ENCODE results near the gene CSNK1A1.
A peak's percentile ranks its signal among the peaks of the same experiment; 100 is the strongest.
"Not testable (repeated sequence)": the region's sequence is repeated elsewhere in the genome, so short reads cannot be mapped to it uniquely, and the experiment has no call there.

The CSNK1A1 gene

GRCh38 chr5:149490599-149491485 lies 60.4 kb downstream of the CSNK1A1 start:
- no peak for DNase-seq (ENCODE audit: low spot score)

DNA sequence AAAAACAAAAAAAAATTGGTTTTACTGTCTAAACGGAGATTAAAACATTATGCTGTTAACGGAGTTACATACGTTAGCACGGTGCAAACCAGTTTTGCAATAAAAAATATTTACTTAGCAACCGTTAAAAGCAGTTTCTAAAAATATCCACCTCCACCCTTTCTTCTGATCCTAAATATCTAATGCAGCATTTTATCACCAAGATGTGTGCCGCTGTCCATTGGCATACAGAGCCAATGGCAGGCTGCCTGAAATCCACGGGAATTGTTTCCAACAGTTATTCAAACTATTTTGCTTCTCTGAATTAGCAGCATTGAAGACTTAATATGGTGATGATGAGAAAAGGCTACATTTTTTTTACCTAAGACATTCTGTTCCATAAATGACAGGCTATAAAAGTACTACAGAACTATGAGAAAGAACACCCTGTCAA lies 61.6 kb downstream of the CSNK1A1 start:
- DNase-seq (ENCODE audit: low spot score), result no peak

GRCh38 chr5:149488645-149489306 lies 62.5 kb downstream of the CSNK1A1 start:
- no peak for DNase-seq (ENCODE audit: low spot score)

- no peak for DNase-seq (ENCODE audit: low spot score)
Observed at GRCh38 chr5:149487672-149488071, 63.6 kb downstream of the CSNK1A1 start.

DNA sequence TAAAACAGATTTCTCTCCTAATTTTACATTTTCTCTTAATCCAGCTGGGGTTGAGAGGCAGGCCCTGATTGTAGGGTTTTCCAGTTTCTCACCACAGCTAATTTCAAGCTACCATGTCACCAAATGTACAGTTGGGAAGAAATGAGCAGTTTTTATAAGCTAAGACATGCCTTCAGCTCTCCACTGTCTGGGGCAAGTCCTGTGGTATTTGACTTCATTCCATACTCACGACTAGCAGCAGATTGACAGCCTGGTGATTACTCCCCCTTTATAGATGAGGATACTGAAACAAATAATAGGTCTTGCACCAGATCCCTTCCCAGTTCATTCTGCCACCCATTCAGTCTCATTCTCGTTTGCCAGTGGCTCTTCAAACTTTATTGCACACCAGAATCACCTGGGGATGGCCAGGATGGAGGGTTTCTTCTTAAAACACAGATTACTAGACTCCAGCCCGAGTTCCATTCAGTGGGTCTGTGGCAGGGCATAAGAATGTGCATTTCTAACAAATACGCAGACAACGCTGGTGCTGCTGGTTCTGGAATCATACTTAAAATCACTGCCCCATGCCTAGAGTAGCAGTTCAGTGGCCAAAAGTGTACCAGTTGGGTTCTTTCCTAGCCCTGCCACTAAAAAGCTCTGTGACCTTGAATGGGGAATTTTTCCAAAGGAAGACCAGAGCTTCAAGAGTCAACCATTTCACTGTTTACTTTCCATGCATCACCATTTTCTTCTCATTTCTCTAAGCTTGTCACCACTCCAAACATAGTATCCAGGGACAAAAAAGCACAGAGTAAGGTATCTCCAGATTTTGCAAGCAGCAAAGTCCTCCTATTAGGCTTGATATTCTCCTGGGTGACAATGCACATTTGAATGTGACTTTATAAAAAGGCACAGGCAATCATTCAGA lies 64.3 kb downstream of the CSNK1A1 start:
- peak; percentile 27 for DNase-seq (ENCODE audit: low spot score)

- DNase-seq (ENCODE audit: low spot score), result peak; percentile 68
Observed at GRCh38 chr5:149485655-149486615, 65.3 kb downstream of the CSNK1A1 start.

DNA sequence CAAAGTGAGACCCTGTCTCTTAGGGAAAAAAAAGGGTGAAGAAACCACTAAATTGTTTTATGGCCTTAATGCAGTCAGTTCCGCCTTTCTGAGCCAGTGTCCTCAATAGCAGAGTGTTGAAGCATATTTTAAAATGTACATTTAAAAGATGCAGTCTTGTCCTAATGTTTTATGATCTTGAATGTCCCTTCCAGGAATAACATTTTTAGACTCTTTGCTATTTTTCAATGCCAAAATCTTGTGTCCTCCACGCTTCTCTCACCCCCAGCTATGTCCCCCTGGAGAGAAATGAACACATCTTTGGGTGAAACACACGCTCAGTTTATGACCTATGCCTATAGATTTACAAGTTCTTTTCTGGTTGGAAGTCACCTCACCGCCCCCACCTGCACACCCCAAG lies 69.8 kb downstream of the CSNK1A1 start:
- DNase-seq (ENCODE audit: low spot score), result no peak

DNA sequence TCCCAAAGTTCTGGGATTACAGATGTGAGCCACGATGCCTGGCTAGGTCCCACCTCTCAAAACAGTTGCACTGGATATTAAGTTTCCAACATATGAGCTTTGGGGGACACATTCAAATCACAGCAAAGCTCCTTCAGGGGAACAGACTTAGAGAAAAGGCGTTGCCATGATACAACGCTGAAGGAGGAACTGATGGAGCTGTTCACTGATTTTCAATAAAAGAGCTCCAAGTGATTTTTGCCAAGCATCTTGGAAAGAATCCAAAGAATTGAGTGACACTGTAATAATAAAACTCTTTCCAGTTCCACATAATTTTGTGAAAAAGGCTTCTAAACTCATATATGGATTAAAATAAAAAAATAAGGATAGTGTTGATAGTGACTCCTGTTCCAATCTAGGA lies 72.5 kb downstream of the CSNK1A1 start:
- DNase-seq (ENCODE audit: low spot score), result no peak

DNA sequence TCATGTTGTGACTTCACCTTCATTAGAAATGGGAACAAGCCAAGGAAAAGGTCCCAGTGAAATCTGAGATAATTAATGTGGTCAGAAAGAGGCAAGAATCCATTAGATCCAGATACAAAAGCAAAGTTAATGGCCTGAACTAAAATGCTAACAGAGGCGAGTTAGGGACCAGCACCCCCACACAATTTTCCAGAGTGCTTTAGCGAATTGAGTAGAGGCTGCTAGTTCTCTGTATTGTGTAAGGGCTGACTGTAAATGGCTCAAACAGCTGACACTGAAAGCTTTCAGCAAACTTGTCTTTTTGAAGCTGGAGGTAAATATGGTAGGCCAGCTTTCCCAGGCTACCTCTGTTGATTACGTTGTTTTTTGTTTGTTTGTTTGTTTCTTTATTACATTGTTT lies 75.5 kb downstream of the CSNK1A1 start:
- no peak for DNase-seq (ENCODE audit: low spot score)

DNA sequence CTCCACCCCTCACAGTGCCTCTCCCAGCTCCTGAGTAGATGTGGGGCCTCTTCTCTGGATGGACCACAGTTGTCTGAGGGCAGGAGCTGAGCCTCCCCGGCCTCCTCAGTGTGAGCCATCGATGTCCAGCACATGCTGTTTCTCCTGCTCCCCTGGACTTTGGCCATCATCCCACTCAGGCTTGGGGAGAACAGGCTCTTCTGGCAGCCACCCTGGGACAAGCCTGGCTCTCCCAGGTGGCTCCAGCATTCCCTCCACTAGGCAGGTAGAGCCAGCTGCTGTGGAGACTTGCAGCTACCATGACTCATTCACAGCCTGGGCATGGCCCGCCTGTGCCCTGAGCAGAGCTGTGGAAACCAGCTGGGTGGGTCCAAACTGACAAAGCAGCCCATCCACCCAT lies 77.0 kb downstream of the CSNK1A1 start:
- DNase-seq (ENCODE audit: low spot score), result no peak

DNA sequence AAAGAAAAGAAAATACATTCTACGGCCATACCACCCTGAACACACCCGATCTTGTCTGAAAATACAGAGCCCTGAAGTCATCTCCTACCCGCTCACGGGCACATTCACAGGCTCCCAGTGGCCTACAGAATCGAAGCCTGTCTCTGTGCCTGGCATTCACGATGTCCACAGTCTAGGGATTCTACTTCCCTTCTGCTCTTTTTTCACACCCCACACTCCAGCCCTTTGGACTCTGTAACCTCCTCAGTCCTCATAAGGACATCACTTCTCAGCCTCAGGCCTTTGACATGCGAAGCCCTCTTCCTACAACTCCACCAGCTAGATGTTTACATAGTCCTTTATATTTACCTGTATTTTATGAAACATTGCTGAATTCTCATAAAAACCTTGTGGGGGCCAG lies 77.8 kb downstream of the CSNK1A1 start:
- DNase-seq (ENCODE audit: low spot score), result no peak

GRCh38 chr5:149472399-149472798 lies 78.8 kb downstream of the CSNK1A1 start:
- DNase-seq (ENCODE audit: low spot score), result no peak

DNA sequence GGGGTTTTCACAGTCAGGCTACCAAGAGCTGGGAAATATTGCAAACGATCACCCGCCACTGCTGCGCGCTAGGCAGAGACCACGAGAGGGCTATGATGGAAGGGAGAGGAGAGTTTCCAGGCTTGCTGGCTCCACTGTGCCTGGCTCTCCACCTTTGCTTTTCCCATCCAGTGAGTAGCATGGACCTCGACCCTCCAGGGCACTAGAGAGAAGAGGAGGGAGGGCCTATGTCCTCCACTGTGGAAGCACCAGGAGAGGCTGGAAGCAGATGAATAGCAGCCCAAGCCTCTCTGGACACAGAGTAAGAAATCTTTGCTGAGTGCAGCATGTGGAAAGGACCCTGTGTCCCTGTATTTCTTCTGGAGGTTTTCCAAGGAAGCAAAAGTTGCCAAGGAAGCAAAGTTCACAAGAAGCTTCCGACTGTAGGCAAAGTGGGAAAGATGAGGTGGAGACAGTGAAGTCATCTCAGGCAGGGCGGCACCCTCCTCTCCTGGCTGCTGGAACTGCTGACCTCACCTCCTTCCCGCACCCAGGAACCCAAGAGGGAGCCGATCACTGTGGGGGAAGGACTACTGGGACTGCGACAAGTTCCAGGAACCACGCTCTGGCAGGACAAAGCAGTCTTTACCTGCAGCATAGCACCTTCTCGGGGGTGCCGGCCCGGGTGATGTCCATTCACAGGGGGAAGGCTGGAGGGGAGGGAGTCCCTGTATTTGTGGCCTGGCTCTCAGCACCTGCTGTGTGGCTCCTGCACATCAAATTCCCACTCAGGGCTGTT lies 79.6 kb downstream of the CSNK1A1 start:
- no peak for DNase-seq (ENCODE audit: low spot score)

DNA sequence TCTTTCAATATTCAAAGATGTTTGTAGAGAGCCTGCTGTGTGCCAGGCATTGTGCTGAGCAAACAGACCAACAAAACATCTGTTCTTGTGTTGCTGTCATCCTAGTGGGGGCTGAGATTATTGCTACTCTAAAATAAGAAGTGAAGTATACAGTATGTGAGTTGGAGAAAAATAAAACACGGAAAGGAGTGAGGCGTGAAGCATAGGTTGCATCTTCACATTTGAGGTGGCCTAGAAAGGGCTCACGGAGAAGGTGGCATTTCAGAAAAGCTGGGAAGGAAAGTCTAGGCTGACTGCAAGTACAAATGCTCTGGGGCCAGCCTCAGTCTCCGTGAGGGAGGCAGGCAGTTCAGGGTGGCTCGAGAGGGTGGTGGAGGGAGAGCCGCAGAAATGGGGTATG lies 80.3 kb downstream of the CSNK1A1 start:
- no peak for DNase-seq (ENCODE audit: low spot score)

- peak; percentile 72 for DNase-seq (ENCODE audit: low spot score)
Observed at GRCh38 chr5:149466457-149466972, 84.7 kb downstream of the CSNK1A1 start.

- peak; percentile 73 for DNase-seq (ENCODE audit: low spot score)
Observed at GRCh38 chr5:149464796-149465489, 86.3 kb downstream of the CSNK1A1 start.

DNA sequence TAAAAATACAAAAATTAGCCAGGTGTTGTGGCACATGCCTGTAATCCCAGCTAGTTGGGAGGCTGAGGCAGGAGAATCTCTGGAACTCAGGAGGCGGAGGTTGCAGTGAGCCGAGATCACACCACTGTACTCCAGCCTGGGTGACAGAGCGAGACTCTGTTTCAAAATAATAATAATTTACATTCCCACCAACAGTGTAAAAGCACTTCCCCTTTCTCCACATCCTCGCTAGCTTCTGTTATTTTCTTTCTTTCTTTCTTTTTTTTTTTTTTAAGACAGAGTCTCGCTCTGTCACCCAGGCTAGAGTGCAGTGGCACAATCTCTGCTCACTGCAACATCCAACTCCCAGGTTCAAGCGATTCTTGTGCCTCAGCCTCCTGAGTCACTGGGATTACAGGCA lies 89.3 kb downstream of the CSNK1A1 start:
- DNase-seq (ENCODE audit: low spot score), result not testable (repeated sequence)

GRCh38 chr5:149459891-149460290 lies 91.3 kb downstream of the CSNK1A1 start:
- DNase-seq (ENCODE audit: low spot score), result no peak

- DNase-seq (ENCODE audit: low spot score), result no peak
Observed at GRCh38 chr5:149457393-149457763, 93.9 kb downstream of the CSNK1A1 start.
